ENCODE results near the gene SH3RF1.
"Not testable (repeated sequence)": the region's sequence is repeated elsewhere in the genome, so short reads cannot be mapped to it uniquely, and the experiment has no call there.

SH3RF1 gene

DNA sequence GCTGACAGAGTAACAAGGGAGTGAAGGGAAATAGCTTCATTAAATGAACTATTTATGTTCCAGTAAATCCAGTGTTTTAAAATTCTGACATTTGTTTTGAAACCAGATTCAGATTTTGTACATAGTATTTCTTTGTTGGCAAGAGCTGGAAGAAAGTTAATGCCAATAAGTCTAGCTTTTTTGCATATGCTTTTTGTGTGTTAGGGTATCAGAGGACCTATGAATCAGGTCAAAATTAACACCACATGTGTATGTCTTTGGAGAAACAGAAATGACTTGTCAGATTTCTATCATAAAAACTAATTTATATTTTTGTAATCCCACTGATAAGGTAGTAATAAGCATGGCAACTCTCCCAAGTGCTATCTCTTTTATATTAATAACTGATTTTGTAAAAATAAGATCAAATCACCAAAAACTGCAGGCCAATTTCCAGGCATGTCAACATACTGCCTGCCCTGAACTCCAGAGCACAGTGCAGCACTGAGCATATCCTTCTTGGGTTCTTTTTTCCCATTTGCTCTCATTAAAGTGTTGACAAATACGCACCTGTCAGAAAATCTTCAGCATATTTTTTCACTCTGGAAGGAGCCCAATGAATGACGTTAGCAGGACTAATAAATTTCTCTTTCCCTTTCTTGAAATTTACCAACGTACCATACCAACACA, 65.5 kb downstream of the SH3RF1 start:
- no peak for TF ChIP-seq CTCF (IDR thresholded peaks at IDR 0.05; ENCODE audit: control insufficient read depth, insufficient read depth, low read depth, low read length, missing control alignments)
- no peak for DNase-seq (ENCODE audit: low read depth)

DNA sequence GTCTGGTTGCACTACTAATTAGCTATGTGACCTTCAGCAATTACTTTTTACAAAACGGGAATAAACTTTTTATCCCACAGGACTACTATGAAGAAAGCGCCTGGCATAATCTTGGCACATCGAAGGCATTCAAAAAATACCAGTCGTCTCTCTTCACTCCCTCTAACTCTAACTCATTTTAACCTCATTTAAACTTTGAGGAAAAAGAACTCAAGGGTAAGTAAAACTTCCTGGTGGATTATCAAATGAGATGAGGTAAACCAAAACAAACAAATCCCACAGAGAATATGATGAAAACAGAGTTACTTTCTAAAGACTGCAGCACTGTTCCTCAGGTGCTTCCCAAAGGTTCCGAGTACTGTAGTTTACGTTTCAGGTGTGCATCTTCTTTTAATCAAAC, 66.9 kb downstream of the SH3RF1 start:
- no peak overlapping the region for H3K4me3 ChIP-seq (ENCODE audit: control insufficient read depth, low read depth, low read length)
- no peak for TF ChIP-seq CTCF (IDR thresholded peaks at IDR 0.05; ENCODE audit: control insufficient read depth, insufficient read depth, low read depth, low read length, missing control alignments)
- DNase-seq (ENCODE audit: low read depth) = no peak

More for the DNA sequence above, 65.5 kb downstream of the SH3RF1 start:
- H3K4me3 ChIP-seq (ENCODE audit: control insufficient read depth, low read depth, low read length) = no peak overlapping the region

DNA sequence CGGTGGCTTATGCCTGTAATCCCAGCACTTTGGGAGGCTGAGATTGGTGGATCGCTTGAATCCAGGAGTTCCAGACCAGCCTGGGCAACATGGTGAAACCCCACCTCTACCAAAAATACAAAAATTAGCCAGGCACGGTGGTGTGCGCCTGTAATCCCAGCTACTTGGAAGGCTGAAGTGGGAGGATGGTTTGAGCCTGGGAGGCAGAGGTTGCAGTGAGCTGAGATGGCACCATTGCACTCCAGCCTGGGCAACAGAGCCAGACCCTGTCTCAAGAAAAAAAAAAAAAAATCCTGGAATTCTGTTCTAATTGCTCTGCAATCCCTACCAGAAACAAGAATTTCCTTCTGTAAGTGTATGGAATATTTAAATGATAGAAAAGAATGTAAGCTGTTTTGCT, 67.5 kb downstream of the SH3RF1 start:
- not testable (repeated sequence) for DNase-seq (ENCODE audit: low read depth); H3K4me3 ChIP-seq (ENCODE audit: control insufficient read depth, low read depth, low read length)

DNA sequence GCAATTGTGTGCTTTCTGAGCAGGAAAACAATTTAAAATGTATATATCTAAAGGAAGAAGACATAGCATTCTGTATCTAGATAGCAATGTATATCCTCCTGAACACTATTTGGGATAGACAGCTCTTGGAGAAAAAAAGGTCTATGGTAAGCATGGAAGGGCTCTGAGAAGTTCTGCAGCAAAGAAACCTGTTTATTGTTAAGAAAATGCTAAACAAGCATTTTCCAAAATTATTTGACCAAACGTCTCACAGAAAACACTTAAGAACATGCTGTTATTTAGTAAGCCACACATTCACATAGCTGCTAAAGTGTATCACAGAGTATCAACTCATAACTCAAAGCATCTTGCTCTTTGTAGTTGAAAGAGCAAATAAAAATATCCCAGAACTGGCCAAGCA, 67.9 kb downstream of the SH3RF1 start:
- no peak overlapping the region for H3K4me3 ChIP-seq (ENCODE audit: control insufficient read depth, low read depth, low read length)
- TF ChIP-seq CTCF (IDR thresholded peaks at IDR 0.05; ENCODE audit: control insufficient read depth, insufficient read depth, low read depth, low read length, missing control alignments) = no peak

DNA sequence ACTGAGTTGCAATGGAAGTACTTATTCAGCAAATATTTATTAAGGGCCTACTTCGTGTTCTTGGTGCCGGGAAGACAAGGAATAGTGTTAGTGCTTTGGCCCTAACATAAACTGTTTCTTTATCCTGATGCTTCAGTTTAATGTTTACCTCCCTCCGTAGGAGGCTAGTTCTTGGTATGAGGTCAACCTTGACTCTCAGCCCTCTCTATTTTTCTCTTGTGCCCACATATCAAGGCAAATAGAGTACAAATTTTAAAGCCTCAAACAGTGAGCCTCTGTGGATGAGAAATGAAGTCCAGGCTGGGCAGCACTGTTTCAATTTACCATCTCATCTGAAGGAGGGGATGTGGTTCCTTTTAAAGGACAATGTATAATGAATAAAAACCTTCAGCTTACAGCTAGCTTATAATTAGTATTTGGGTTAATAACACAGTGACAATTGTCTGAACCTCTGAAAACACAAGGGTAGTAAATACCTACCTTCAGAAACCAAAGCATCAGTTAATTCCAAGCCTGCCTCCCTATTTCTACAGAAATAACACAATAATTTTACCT, 68.5 kb downstream of the SH3RF1 start:
- no peak for DNase-seq (ENCODE audit: low read depth)
- TF ChIP-seq CTCF (IDR thresholded peaks at IDR 0.05; ENCODE audit: control insufficient read depth, insufficient read depth, low read depth, low read length, missing control alignments) = no peak
- H3K4me3 ChIP-seq (ENCODE audit: control insufficient read depth, low read depth, low read length) = no peak overlapping the region

More for the DNA sequence above, 67.9 kb downstream of the SH3RF1 start:
- DNase-seq (ENCODE audit: low read depth) = no peak

DNA sequence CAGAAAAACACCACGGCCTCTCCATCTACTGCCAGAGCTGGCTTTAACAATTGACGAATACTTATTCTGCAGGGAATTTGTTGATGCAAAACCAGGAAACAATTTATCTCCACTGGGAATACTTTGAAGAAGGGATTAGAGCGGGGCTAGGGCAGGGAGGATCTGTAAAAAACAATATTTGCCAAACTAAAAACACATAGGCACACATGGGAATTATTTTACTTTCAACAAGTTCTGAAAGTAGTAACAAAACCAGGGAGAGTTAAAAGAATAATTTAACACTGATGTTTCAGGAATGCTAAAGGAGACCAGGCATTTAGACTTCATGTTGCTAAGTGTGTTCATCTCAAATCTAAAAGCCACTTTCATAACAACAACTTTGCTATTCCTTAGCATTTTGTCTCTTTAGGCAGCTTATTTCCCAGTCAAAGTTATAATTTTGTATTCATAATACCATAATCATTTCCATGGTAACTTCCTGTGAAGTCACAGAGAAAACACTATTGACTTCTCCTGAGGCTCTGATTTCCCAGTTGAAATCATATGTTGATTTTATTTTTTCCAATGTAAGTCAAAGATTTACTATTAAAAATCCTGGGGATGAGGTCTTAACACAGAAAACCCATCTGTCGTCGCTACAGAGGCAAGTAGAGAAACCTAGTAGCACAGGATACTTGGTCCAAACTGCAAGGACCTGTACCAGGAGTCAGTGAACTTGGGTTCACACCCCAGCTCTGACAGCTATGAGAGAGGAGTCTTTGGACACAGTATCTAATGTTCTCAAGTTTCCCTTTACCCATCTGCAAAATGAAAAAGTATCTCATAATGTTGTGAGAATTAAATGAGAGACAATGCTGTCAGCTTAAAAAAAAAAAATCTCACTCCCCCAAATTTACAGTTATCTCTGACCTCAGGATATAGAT, 69.3 kb downstream of the SH3RF1 start:
- DNase-seq (ENCODE audit: low read depth) = no peak
- no peak for TF ChIP-seq CTCF (IDR thresholded peaks at IDR 0.05; ENCODE audit: control insufficient read depth, insufficient read depth, low read depth, low read length, missing control alignments)
- no peak overlapping the region for H3K4me3 ChIP-seq (ENCODE audit: control insufficient read depth, low read depth, low read length)

All from AG09309 (cell line).